H1 (cell line): ENCODE measurements around the gene CYP27C1. TPM values are rescaled to one million over a fixed set of nuclear protein-coding genes. Genes with fewer than 3 reads are reported as not detected.

Experiments used
- CEBPB ChIP-seq: IDR thresholded peaks from 2 replicates; pipeline ENCODE4 v1.6.1; 2012; ENCODE audit warnings: low read depth, low read length
- polyA plus RNA-seq, 7 experiments: library from polyadenylated mRNA; depleted of rRNA in 3 of 7; stranded (reverse) in 5 of 7; unstranded in 2 of 7; fragments of >200 nt in 5 of 7; fragments of 200-250 nt in 2 of 7; gene quantifications; 1 replicate in 5 of 7; 2 replicates in 1 of 7; 4 replicates in 1 of 7; pipeline versions ENCODE4 v1.2.1 to v1.2.3, GENCODE V29; 2011 to 2013; ENCODE audit warnings: missing spikeins in 2 of 7, mixed read lengths in 2 of 7
- total RNA-seq: library from RNA; stranded (reverse); fragmentation: NEBNext Ultra II Directional; extraction: Animal tissue kit (Norgen Biotek cat#: 25700); gene quantifications from 2 replicates; pipeline ENCODE4 v1.2.1, GENCODE V29; 2021

The CYP27C1 gene
- total and polyA plus RNA-seq, 2 of the 8 experiments (the other 6 are each of a cell fraction or from before 2014, with no cell fraction given): 1.3 to 3.2 TPM

GRCh38 chr2:127261804-127262406, 41.8 kb upstream of the CYP27C1 start (continued):
- TF ChIP-seq CEBPB: no peak
